Umbilical cord (tissue), 2 donors: ENCODE data around the gene SETD5. TPM values are rescaled to one million over a fixed set of nuclear protein-coding genes. Genes with fewer than 3 reads are reported as not detected.
"Not testable (repeated sequence)": the region's sequence is repeated elsewhere in the genome, so short reads cannot be mapped to it uniquely, and the experiment has no call there.

Experiments used
- DNase-seq: peaks from one replicate; pipeline ENCODE4 v3.0.0-alpha.2; 2015; ENCODE audit warnings: low spot score
- total RNA-seq: library from RNA; depleted of rRNA; stranded (reverse); fragments of >200 nt; gene quantifications from one replicate; pipeline ENCODE4 v1.2.3, GENCODE V29; 2014; ENCODE audit warnings: low replicate concordance; ENCODE audit not compliant: insufficient read depth

SETD5 gene
- total RNA-seq, 1 donor from 2014 or later, result 76.3 TPM

DNA sequence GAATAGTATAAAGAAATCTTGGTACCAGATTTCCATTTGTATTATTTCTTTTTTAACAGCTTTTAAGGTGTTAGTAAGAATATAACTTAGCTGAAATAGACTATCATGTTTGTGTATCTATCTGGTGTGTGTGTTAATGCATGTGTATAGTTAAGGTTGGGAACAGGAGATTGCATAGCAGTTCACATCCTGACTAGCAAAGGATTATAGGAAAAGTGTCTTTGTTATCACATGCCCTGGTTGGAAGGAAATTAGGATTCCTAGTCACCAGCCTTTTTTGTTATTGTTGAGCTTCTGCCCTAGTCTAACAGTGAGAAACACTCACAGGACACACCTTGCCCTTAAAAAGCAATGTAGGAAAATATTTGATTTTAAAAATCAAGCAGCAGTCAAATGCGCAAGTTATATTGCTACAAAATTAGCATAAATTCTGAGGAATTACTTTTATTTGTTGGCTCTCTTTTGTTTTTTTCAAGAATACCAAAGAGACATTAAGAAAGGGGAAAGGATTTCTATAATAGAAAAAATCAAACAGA is 58.2 kb downstream of the SETD5 start:
- no peak for DNase-seq

DNA sequence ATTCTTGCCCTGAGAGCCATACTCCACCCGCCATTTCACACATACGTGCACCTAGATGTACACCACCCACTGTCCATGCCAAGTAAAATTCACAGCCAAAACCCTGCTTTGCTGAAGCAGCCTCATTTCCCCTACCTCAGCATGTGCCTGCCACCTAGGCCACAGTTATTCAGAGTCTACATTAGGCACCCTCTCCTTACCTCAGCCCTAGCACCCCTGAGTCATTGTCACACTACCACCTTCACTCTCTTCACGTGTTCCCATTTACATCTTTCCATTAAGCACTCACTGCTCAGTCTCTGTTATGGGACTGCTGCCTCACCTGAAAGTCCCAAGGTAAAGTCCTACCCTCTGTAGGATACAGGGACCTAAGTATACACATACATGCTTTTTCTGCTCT is 70.0 kb downstream of the SETD5 start:
- DNase-seq, result no peak

DNA sequence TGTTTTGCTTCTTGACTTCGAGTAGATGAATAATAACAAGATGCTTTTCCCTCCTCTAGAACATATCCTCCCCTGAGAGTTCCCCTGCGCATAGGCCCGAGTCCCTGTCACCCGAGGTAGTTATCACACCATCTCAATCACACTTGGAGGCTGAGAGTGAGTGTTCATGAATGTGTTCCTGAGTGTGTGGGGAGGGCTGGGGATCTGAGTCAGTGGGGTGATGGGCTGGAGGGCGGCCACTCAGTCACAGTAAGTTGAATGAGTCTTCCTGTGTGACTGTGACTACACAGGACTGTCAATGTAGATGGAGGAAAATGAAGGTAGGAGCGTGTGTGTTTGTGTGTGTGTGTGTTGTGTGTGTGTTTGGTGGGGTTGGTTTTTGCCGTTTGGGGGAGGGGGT is 71.0 kb downstream of the SETD5 start:
- no peak for DNase-seq

DNA sequence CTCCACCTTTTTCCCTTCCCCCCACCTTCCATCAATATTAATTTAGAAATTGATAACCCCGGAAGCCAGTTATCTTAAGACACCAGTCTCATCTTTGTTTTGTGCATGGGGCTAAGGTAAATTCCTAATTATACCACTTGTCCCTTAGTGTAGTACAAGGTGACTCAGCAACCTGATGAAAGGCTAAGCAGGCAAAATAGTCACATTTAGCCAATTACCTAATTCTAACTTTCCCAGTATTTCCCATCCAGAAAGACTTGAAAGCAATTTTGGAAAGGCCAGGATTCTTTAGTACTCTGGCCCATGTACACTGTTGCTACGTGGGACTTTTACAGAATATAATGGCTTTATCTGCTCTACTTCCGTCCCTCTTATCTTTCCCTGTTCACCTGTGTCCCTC is 72.6 kb downstream of the SETD5 start:
- DNase-seq, result no peak

DNA sequence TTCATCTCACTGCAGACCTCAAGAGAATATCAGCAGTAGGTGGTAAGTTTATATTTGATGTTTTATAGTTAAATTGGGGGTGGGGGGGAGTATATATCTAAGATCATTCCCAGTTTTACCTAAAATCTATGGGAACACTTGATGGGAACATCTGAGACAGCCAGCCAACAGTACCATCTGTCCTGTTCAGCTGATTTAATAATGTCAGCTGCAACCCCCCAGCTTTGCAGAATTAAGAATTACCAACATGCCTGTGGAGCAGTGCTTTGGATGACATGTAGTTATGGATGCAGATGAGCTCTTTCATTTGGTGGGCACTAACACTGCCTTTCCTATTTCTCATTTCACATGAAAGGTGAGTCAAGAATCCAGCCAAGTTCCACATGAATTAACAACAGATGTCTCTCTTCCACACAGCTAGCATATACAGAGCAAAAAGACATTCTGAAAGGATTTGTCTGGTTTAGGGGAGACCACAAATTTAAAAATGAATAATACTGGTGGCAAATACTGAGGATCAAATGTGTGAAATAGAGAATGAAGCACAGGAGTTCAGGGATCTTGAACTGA is 76.2 kb downstream of the SETD5 start:
- DNase-seq, result no peak

DNA sequence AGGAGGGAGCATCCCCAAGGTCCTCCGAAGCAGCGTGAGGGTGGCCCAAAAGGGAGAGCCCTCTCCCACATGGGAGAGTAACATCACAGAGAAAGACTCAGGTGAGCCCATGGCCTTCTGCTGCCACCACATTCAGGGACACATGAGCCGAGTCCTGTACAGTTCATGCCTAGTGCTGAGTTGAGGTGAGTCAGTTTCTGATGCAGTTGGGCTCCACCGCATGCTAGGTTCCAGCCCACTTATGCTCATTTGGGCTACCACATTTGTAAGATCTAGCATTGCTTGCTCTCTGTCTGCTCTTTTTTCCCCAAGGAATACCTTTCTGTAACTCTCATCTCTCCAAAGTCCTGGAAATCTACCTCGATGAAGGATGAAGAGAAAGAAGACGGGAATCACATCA is 77.1 kb downstream of the SETD5 start:
- no peak for DNase-seq

DNA sequence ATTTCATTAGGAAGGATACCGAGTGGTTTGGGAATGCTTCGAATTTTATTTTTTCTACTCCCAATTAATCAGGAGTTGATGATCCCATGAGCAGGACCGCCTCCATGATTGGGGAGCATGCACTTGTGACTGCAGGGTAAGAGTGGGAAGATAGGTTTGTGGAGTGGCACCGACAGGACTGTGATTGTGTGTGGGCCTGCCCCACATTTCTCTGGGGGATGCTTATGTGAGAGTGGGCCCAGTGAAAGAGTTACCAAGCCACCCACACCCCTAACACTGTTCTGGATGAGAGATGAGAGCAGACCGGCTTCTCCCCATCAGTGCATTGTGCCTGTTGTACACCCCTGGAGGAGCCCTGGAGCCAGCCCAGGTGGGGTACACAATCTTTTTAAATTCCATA is 79.5 kb downstream of the SETD5 start:
- no peak for DNase-seq

DNA sequence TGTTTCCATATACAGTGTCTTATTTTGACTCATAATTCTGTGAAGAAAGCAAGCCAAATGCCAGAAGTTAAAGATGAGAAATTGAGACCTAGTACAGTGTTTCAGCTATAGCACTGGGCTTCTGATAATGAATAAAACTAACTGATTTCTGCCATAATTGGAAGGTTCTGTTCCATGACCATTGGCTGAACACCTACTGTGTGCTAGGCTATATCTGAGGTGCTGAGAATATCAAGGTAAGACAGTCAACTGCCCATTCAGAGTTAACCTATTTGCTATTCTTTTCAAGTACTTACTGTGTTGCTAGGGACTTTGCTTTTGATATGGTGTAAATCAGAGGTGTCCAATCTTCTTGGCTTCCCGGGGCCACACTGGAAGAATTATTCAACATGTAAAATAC is 82.8 kb downstream of the SETD5 start:
- DNase-seq, result no peak

DNA sequence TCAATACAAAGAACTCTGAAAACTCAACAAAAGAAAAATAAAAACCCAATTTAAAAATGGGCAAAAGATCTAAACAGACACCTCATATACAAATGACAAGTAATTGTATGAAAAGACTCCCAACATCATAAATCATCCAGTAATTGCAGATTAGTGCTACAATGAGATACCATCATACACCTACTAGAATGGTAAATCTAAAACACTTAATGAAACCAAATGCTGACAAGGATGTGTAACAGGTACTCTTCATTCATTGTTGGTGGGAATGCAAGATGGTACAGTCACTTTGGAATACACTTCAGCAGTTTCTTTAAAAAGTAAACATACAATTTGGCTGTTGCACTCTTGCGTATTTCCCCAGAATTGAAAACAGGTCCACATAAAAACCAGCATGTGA is 87.8 kb downstream of the SETD5 start:
- DNase-seq, result no peak

DNA sequence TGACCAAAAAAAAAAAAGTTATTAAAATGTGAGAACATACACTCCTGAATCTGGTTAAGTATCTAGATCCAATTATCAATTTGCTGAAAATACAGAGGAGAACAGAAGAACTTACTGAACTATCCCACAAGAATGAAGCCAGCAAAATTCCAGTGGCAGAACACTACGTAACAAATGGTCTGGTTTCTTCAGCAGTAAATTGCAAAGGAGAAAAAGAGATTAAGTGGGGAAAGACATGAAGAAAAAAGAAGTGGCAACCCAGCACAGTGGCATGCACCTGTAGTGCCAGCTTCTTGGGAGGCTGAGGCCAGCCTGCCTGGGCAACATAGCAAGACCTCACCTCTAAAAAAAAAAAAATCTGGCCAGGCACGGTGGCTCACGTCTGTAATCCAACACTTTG is 94.1 kb downstream of the SETD5 start:
- no peak for DNase-seq

DNA sequence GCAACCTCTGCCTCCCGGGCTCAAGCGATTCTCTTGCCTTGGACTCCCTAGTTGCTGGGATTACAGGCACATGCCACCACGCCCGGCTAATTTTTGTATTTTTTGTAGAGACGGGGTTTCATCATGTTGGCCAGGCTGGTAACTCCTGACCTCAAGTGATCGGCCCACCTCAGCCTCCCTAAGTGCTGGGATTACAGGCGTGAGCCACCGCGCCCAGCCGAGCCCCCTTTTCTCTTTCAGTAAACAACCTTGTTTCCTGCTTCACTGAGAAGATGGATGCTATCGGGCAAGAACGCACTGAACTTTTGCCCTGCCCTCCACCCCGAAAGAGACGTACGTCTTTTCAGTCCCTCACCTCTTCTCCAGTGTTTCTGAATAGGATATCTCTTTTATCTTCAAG is 96.6 kb downstream of the SETD5 start:
- not testable (repeated sequence) for DNase-seq

DNA sequence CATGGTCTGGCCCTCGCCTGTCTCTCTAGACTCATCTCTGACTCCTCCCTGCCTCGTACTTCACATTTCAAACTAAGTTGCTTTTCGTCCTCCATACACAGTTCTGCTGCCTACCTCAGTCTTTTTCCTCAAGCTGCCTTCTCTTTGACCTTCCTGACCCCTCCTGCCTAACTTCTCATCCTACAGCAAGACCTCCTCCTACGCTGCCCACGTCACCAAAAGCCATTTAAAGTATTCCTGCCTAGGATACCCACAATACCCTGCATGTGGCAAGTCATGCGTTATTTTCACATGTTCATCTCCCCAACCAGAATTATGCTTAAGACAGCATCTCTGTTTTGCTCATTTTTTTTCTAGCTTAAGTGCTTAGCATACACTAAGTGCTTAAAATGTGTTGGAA is 99.5 kb downstream of the SETD5 start:
- DNase-seq, result no peak

DNA sequence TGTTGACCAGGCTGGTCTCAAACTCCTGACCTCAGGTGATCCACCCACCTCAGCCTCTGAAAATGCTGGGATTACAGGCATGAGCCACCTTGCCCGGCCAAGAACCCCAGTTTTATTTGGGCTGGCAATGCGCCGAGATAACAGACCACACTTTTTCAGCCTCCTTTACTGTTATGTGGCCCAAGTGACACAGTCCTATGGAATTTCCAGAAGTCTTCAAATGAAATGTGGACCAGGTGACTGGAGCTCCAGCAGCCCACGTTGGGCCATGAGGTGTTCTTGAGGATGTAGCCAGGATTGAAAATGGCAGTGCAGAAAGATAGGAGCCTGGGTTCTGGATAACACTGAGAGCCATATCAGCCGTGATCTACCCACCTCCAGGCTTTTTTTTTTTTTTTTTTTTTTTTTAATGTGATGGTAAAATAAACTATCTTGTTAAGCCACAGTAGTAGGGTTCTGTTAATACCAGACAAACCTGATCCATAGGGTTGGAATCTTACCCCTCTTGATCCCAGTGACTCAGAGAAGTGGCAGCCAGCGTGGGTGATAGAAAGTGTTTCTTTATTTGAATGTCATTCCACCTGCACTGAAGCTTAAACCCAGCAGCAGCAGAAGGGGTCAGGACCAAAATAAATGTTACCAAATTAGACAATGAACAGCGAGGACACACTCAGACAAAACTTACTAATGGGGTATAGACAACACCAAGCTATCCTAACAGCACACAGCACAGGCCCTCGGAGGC is 100.6 kb downstream of the SETD5 start:
- no peak for DNase-seq

DNA sequence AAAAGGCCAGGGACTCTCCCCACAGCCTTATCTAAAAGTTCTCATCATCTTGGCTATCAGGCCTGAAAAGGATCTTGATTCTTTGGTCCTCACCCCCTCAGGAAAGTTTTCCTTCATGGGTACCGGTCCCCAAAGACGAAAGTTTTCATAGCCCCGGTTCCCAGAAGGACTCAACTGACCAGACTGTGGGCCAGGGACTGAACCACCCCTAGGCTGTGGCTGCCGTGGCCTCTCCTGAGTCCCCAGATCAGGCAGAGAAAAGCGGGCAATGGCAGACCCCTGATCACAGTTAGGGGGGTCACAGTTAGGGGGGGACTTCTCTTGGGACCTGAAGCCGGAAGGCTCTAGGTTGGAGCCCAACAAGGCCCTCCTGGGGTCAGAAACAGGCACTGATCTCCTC is 101.4 kb downstream of the SETD5 start:
- DNase-seq, result no peak

DNA sequence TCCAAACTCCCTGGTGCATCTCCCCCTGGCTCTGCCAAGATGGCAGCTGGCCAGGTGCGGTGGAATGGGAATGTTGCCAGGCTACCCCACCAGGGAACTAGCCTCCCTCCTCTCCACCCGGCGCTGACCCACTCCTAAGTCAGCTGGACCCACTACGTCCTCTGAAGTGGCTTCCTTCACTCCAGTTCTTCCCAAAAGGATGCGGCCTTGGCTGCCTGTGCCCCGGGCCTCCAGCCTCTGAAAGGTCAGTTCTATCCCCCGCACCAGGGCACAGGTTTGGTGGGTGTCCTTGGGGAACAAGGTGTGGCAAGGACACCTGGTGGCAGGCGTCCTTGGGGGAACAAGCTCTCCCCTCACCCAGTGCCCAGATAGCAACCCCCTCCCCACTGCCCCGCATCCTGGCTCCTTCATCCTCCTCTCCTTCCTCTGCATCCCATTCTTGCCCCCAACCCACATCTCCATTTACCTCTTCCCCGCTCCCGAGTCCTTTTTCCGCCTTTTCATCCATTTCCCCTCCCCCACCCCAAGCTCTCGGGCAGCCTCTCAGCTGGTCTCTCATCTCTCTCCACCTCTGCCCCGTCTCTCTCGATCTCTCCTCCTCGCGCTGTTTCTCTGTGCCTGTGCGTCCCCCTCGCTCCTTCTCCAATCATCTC is 102.2 kb downstream of the SETD5 start:
- DNase-seq, result no peak

DNA sequence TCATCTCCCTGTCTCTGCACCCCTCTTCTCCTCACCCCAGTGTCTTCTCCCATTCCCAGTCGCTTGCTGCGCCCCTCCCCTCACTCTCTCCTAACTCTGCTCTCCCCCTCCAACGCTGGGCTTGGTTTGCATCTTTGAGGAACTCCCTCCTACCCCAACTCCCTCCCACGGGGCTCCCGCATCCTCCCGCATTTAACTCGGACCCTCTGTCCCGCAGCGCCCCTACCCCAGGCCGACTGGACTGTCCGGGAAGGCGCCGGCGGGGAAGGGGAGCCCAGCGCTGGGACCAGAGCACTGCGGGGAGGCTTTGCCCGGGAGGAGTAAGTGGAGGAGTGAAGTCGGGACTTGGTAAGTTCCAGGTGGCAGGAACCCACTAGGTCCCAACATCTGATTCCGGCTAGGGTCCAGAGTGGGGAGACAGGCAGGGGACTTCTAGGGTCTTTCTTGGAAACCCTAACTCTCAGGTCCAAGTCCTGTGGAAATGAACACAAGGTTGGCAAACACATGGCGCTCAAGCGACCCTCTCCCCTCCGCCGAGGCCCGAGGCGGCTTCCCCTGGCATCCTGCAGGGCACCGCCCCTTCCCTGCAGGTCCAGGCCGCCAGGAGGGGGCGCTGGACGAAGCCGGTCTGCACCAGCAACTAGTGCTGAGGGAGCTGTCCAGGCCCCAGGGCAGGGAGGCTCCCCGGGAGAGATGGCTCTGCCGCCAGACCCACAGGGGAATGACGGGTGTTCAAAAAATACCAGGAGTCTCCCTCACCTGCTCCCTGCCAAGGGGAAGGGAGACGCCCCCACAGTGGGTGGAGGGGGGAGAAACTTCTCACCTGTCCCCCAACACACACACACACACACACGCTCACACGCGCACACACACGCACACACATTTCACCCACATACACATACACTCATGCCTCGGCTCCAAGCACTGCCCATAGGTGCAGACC is 103.0 kb downstream of the SETD5 start:
- DNase-seq, result peak; percentile 35

DNA sequence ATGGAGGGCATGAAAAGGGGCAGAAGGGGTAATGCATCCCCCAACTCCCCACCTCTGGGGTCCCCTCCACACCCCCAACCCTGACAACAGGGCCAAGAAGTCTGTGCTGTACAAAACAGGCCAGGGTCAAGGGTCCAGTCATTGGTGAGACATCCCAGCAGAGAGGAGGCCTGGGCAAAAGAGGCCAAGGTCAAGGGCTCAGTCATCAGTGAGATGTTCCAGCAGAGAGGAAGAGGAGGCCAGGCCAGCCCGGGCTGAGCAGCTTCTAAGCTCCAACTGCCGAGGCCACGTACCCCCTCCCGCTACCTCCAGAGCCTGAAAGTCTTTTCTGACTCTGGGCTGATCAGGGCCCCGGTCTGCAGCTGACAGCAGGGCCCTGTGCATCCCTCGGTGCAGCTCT is 103.8 kb downstream of the SETD5 start:
- no peak for DNase-seq

DNA sequence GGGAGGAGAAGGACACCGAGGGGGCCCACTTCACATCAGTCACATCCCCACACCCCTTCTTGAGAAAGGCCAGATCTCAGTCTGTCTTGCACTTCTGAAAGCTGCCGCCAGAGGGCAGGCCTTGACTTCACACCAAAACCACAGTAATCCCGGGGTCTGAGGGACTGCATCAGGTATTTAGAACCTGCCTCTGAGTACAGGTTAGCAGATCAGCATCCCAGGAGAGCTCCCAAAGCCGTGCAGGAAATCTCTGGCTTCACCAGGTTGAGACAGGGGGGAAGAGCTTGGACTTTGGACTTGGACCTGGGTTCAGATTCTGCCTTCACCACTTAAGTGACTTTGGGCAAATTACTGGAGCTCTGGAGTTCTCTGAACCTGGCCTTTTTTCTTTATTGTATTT is 105.9 kb downstream of the SETD5 start:
- DNase-seq, result peak; percentile 57

DNA sequence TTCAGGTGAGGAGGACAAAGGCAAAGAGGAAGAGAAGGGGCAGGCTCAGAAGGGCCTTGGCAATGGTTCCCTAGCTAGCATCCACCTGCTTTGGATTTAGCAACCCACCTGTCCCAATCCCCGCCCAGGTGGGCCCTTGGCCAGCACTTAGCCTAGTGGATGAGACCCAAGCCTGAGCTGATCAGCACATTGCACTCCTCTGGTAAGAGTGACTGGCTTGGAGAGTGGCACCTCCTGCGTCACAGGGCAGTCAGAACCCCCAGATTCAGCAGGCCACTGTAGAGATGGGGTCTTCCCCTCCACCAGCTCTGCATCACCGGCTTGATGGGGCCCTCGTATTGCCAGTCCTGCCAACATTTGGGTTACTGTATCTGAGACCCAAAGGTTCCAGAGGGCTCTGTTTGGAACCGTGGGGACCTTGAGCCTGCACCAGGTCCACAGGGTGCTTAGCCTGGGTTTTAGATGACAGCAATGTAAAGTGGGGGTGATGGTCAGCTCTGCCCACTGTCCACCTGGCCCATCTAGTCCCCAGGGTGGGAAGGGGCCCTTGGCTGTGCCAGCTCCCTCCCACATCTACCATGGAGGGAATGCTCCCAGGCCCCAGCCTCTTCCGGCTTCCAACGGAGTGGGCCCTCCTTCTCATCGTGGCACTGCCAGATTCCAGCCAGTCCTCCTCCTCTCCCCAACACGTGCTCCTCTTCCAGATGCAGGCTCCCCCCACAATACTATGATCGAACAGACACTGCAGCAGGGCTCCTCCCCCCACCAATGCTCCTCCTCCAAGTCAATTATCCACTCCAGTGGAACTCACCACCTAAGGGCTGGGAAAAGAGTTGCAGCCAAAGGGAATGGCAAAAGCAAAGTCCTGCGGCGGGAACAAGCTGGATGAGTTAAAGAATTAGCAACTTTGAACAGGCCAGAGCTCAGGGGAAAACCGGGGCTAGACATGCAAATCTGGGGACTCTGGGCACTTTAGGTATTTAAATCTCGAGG is 110.5 kb downstream of the SETD5 start:
- no peak for DNase-seq

DNA sequence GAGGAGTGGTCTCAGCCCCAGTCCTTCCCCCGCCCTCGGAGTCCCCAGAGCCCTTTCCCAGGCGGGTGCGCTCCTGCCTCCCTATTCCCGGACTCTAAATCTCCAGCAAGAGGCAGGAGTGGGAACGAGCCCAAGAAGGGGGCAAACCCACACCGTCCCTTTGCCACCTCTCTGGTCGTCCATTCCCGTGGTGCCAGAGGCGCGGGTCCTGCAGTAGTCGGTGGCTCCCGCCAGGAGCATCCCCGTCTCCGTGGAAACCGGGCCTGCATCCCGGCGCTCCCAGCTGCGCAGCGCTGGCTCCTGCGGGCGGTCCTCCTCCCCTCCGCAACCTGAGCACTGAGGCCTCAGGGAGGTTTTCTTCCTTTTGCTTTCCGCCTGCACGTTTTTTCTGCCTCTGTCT is 111.4 kb downstream of the SETD5 start:
- no peak for DNase-seq
